Large intestine (tissue), 3 donors: ENCODE data around the gene TULP4. TPM values are rescaled to one million over a fixed set of nuclear protein-coding genes. Genes with fewer than 3 reads are reported as not detected.
A peak's percentile ranks its signal among the peaks of the same experiment; 100 is the strongest.
"Not testable (repeated sequence)": the region's sequence is repeated elsewhere in the genome, so short reads cannot be mapped to it uniquely, and the experiment has no call there.

Source experiments
- DNase-seq, 2 donors: peaks; one replicate each; pipeline versions ENCODE4 v3.0.0 to v3.0.0-alpha.2; 2013
- H3K27ac ChIP-seq: one replicate; pipeline ENCODE4 v1.5.1; 2013; ENCODE audit warnings: low read length
- H3K27me3 ChIP-seq: 2 replicates; pipeline ENCODE4 v1.6.1; 2013; ENCODE audit warnings: low read length; ENCODE audit not compliant: control insufficient read depth, insufficient read depth
- H3K36me3 ChIP-seq: 2 replicates; pipeline ENCODE4 v1.6.1; 2013; ENCODE audit warnings: low read length; ENCODE audit not compliant: control insufficient read depth, insufficient read depth
- H3K4me1 ChIP-seq: one replicate; pipeline ENCODE4 v1.6.1; 2013; ENCODE audit warnings: low read length; ENCODE audit not compliant: control insufficient read depth, insufficient read depth
- H3K4me3 ChIP-seq: one replicate; pipeline ENCODE4 v1.5.1; 2013; ENCODE audit warnings: low read length
- H3K9me3 ChIP-seq: one replicate; pipeline ENCODE4 v1.6.1; 2013; ENCODE audit warnings: mild to moderate bottlenecking, low read depth, low read length, moderate library complexity; ENCODE audit not compliant: control insufficient read depth
- WGBS: methylation state at CpG from one replicate; pipeline ENCODE4 v1.1.5; 2013; ENCODE audit warnings: low lambda C conversion rate; ENCODE audit not compliant: insufficient coverage; 5-methylcytosine and 5-hydroxymethylcytosine counted together
- polyA plus RNA-seq: library from polyadenylated mRNA; unstranded; fragments of 120-200 nt; gene quantifications from one replicate; pipeline ENCODE4 v1.2.1, GENCODE V29; 2013

The TULP4 gene
- polyA plus RNA-seq, 1 donor = 25.8 TPM

DNA sequence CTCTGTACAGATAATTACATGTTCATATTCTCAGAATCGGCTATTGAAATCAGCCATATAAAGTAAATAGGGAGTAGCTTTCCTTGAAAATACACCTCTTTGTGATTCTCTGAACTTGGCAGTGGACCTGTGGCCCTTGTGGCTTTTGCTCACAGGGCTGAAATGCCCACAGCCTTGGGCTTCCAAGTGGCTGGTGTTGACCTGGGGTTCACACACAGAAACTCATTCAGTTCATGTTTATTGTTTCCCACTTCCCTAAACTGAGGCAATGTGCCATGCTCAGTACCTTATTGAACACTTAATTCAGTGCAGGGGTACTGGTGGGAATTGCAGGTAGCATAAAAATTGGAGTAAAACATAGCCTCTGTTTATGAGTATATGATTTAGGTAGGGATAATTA, 19.1 kb upstream of the TULP4 start:
- H3K27me3 ChIP-seq = no peaks in the 10 kb centered on the region
- no CpG with 5 or more reads among the region's 1 CpG for WGBS
- H3K27ac ChIP-seq = no peak overlapping the region
- H3K4me3 ChIP-seq = no peak overlapping the region
- peaks cover 15% of the 10 kb centered on the region for H3K36me3 ChIP-seq
- no peaks in the 10 kb centered on the region for H3K4me1 ChIP-seq
- H3K9me3 ChIP-seq = peaks cover 28% of the 10 kb centered on the region
- no peak for DNase-seq

DNA sequence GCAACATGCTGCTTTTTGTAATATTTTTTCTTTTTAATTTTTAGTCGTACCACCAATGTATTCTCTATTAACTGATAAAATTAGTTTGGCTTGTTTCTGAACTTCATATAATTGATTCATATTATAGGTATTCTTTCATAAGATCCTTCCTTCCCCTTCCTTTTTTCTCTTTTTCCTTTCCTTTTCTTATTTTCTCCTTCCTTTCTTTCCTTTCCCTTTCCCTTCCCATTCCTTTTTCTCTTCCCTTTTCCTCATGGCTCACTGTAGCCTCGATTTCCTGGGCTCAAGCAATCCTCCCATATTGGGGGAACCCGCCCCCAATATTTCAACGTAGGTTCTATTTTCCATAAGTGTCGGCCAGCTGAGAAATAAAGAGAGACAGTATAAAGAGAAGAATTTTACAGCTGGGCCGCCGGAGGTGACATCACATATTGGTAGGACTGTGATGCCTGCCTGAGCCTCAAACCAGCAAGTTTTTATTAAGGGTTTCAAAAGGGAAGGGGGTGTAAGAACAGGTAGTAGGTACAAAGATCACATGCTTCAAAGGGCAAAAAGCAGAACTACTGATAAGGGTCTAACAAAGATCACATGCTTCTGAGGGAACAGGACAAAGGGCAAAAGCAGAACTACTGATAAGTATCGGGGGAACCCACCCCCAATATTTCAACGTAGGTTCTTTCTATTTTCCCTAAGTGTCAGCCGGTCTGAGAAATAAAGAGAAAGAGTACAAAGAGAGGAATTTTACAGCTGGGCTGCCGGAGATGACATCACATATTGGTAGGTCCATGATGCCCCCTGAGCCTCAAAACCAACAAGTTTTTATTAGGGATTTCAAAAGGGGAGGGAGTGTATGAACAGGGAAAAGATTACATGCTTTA, 16.1 kb upstream of the TULP4 start:
- not testable (repeated sequence) for H3K27me3 ChIP-seq, H3K4me3 ChIP-seq, H3K4me1 ChIP-seq
- Histone ChIP-seq H3K27ac (peak overlapping the region; percentile 81), H3K9me3 (peaks cover 46% of the 10 kb centered on the region), H3K36me3 (peaks cover 31% of the 10 kb centered on the region)
- WGBS = 100% methylated on average over 2 of the region's 11 CpGs
- DNase-seq = peak in 1 of 2 donors; percentile 51

DNA sequence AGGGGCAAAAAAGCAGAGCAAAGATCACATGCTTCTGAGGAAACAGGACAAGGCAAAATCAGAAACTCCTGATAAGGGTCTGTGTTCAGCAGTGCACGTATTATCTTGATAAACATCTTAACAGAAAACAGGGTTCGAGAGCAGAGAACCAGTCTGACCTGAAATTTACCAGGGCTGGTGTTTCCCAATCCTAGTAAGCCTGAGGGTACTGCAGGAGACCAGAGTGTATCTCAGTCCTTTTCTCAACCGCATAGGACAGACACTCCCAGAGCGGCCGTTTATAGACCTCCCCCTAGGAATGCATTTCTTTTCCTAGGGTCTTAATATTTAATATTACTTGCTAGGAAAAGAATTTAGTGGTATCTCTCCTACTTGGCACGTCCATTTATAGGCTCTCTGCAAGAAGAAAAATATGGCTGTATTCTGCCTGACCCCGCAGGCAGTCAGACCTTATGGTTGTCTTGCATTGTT, 15.4 kb upstream of the TULP4 start:
- not testable (repeated sequence) for DNase-seq

DNA sequence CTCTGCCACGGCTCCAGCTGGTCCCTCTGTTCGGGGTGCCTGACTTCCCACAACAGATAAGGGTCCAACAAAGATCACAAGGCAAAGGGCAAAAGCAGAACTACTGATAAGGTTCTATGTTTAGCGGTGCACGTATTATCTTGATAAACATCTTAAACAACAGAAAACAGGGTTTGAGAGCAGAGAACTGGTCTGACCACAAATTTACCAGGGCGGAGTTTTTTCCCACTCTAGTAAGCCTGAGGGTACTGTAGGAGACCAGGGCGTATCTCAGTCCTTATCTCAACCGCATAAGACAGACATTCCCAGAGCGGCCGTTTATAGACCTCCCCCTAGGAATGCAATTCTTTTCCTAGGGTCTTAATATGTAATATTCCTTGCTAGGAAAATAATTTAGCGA, 14.6 kb upstream of the TULP4 start:
- Histone ChIP-seq H3K9me3 (peaks cover 46% of the 10 kb centered on the region), H3K36me3 (peaks cover 31% of the 10 kb centered on the region), H3K4me1 (peaks cover 12% of the 10 kb centered on the region)
- not testable (repeated sequence) for H3K4me3 ChIP-seq, DNase-seq, H3K27ac ChIP-seq, H3K27me3 ChIP-seq
- WGBS = no CpG with 5 or more reads among the region's 10 CpGs

More for the DNA sequence above, 15.4 kb upstream of the TULP4 start:
- no CpG with 5 or more reads among the region's 7 CpGs for WGBS
- H3K4me3 ChIP-seq, H3K4me1 ChIP-seq, H3K27me3 ChIP-seq: not testable (repeated sequence)
- Histone ChIP-seq H3K36me3 (peaks cover 31% of the 10 kb centered on the region), H3K9me3 (peaks cover 46% of the 10 kb centered on the region), H3K27ac (peak overlapping the region; percentile 81)

DNA sequence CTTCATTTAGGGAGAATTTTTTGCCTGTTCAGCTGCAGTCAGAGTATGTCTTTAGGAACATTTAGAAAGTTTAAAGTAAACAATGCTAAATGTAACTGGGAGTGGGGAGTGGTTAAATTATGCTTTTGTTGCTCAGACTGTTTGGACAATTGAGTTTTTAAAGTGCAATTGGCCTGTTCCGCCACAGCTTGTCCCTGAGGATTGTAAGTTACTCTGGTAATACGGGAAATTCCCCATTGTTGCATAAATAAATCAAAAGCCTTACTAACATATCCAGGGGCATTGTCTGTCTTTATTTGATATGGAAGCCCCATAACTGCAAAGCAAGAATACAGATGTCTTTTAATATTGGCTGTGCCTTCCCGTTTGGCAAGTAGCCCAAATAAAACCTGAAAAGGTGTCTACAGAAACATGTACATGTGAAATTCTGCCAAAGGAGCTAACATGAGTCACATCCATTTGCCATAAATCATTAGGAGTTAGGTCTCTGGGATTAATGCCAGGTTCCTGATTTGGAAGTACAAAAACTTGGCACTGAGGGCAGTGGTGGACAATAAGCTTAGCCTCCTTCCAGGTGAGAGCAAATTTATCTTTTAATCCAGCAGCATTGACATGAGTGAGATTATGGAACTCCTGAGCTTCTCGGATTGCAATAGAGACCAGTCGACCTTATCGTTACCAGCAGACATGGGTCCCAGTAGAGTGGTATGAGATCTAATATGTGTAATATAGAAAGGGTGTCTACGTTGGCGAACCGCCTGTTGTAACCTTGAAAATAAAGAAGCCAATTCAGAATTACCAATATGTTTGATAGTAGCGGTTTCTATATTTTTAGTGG, 11.7 kb upstream of the TULP4 start:
- Histone ChIP-seq H3K36me3 (peaks cover 21% of the 10 kb centered on the region), H3K9me3 (peaks cover 42% of the 10 kb centered on the region), H3K4me1 (peaks cover 22% of the 10 kb centered on the region)
- H3K27me3 ChIP-seq, H3K4me3 ChIP-seq, H3K27ac ChIP-seq: not testable (repeated sequence)
- DNase-seq = peak in 1 of 2 donors; percentile 15
- 91% methylated on average over 4 of the region's 10 CpGs for WGBS

DNA sequence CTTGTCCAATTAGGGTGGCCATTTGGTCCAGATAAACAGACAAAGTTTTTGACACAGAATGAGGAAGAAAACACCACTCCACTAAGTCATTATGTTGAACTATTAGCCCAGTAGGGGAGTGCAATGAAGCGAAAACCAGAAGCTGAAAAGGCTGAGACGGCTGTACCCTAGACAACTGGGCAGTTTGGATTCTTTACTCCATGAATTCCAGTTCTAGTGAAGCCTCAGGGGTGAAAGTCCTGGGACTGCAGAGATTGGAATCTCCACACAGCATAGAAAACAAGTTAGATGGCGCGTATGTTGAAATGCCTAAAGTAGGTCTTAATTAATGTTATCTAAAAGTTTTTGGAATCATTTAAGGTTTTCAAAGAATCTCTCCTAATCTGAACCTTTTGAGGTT, 10.7 kb upstream of the TULP4 start:
- H3K36me3 ChIP-seq = peaks cover 20% of the 10 kb centered on the region
- peaks cover 36% of the 10 kb centered on the region for H3K9me3 ChIP-seq
- H3K27ac ChIP-seq = peak overlapping the region; percentile 93
- peaks cover 22% of the 10 kb centered on the region for H3K4me1 ChIP-seq
- not testable (repeated sequence) for H3K4me3 ChIP-seq, H3K27me3 ChIP-seq, DNase-seq
- WGBS = no CpG with 5 or more reads among the region's 4 CpGs

DNA sequence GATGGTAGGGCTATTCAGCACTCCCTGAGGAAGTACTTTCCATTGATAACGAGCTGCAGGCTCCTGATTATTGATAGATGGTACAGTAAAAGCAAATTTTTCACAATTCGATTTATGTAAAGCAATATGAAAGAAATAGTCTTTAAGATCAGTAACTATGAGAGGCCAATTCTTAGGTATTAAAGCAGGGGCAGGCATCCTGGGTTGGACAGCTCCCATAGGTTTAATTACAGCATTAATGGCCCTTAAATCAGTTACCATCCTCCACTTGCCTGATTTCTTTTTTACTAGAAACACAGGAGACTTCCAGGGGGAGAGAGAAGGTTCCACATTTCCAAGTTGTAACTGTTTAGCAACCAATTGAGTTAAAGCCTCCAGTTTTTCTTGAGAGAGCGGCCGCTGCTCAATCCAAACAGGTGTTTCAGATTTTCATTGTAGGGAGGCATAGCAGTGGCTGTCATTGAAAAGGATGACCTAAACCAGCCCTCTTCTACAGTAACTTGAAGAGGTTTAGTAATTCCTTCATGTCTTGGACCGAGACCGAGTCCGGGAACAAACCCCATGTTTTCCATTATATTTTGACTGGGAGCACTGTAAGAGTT, 10.0 kb upstream of the TULP4 start:
- H3K27ac ChIP-seq = peak overlapping the region; percentile 93
- peaks cover 16% of the 10 kb centered on the region for H3K36me3 ChIP-seq
- H3K4me1 ChIP-seq = peaks cover 22% of the 10 kb centered on the region
- WGBS = 60% methylated on average over 2 of the region's 7 CpGs
- not testable (repeated sequence) for DNase-seq, H3K27me3 ChIP-seq, H3K4me3 ChIP-seq
- H3K9me3 ChIP-seq = peaks cover 32% of the 10 kb centered on the region

DNA sequence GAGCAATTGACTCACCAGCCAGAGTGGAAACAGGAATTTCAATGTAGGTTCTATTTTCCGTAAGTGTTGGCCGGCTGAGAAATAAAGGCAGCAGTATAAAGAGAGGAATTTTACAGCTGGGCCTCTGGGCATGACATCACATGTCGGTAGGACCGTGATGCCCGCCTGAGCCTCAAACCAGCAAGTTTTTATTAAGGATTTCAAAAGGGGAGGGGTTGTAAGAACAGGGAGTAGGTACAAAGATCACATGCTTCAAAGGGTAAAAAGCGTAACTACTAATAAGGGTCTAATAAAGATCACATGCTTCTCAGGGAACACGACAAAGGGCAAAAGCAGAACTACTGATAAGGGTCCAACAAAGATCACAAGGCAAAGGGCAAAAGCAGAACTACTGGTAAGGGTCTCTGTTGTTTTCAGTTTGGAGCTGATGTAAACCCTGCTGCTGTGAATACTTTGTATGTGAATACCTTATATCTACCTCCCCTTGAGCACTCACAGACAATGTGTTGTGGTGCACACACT, 9.0 kb upstream of the TULP4 start:
- Histone ChIP-seq H3K4me1 (peaks cover 22% of the 10 kb centered on the region), H3K27ac (peak overlapping the region; percentile 93), H3K4me3 (no peak overlapping the region), H3K36me3 (peaks cover 16% of the 10 kb centered on the region), H3K9me3 (peaks cover 30% of the 10 kb centered on the region), H3K27me3 (no peaks in the 10 kb centered on the region)
- WGBS = 0% methylated on average over 1 of the region's 7 CpGs
- peak; percentile 87 to 93 for DNase-seq

DNA sequence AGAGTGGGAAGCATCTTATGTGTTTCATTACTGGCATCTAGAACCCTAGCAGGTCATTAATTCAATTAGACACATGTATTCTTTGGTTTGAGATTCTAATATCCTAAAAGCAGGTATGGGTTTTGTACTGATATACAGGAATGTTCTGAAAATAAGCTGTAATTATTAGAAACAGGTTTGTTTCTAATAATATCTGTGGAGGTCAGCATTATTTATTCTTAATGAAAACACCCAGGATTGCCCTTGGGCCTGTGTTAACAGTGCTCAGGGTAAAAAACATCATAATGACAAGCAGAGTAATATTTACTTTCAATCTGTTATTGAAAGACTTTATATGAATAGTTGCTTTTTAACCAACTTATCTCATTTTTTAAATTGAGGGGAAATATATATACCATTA, 8.0 kb upstream of the TULP4 start:
- Histone ChIP-seq H3K27me3 (no peaks in the 10 kb centered on the region), H3K36me3 (peaks cover 11% of the 10 kb centered on the region), H3K9me3 (peaks cover 22% of the 10 kb centered on the region), H3K27ac (peak overlapping the region; percentile 77), H3K4me3 (no peak overlapping the region), H3K4me1 (peaks cover 22% of the 10 kb centered on the region)
- no peak for DNase-seq

DNA sequence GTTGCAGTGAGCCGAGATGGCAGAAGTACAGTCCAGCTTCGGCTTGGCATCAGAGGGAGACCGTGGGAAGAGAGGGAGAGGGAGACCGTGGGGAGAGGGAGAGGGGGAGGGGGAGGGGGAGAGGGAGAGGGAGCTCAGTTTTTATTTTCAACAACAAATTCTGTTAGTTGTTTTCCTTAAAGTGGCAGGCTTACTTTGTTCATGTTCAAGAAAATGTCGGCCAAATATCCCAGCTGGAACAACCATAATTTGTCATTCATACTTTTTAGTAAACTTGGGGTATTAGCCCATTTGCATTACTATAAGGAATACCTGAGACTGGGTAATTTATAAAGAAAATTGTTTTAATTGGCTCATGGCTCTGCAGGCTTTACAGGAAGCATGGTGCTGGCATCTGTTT, 2.5 kb upstream of the TULP4 start:
- no peak overlapping the region for H3K27ac ChIP-seq
- no peaks in the 10 kb centered on the region for H3K27me3 ChIP-seq
- H3K9me3 ChIP-seq = peaks cover 12% of the 10 kb centered on the region
- H3K4me1 ChIP-seq = no peaks in the 10 kb centered on the region
- H3K36me3 ChIP-seq = peaks cover 28% of the 10 kb centered on the region
- no peak for DNase-seq
- no peak overlapping the region for H3K4me3 ChIP-seq
- no CpG with 5 or more reads among the region's 5 CpGs for WGBS
